ENCODE data around the gene KCNQ1OT1.

DNA sequence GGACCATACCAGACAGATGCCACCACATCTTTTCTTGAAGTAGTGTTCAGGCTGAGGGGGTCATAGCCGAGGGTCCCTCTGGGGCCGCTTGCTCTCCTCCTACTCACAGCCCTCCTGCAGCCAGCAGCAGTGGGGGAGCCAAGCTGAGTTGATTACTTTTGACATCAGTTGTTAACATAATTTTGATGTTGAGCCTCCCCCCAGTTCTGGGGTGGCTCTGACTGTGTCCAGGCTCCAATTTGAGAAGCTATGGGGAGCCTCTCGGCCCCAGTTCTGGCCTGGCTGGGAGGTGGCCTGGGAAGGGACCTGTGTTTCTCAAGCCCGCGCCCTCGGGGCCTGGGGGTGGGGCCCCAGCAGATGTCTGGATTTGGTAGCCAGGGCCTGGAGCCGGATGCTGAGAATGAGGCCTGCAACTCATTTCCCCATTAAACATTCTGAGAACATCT lies 47.9 kb downstream of the KCNQ1OT1 start:
- TF ChIP-seq, protein P1, sequence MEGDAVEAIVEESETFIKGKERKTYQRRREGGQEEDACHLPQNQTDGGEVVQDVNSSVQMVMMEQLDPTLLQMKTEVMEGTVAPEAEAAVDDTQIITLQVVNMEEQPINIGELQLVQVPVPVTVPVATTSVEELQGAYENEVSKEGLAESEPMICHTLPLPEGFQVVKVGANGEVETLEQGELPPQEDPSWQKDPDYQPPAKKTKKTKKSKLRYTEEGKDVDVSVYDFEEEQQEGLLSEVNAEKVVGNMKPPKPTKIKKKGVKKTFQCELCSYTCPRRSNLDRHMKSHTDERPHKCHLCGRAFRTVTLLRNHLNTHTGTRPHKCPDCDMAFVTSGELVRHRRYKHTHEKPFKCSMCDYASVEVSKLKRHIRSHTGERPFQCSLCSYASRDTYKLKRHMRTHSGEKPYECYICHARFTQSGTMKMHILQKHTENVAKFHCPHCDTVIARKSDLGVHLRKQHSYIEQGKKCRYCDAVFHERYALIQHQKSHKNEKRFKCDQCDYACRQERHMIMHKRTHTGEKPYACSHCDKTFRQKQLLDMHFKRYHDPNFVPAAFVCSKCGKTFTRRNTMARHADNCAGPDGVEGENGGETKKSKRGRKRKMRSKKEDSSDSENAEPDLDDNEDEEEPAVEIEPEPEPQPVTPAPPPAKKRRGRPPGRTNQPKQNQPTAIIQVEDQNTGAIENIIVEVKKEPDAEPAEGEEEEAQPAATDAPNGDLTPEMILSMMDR (conservative IDR thresholded peaks at IDR 0.05; ENCODE audit: low read depth, low read length), result no peak
- TF ChIP-seq CHD1 (IDR thresholded peaks at IDR 0.05; ENCODE audit: low read depth, low read length) (no peak), POLR2A (IDR thresholded peaks at IDR 0.05; ENCODE audit: low read depth, low read length) (no peak)
